Osteocyte (in vitro differentiated cells): ENCODE data around the gene JUND. TPM values are rescaled to one million over a fixed set of nuclear protein-coding genes. Genes with fewer than 3 reads are reported as not detected.

ENCODE experiments used
- DNase-seq: peaks from one replicate; pipeline ENCODE4 v3.0.0; 2021; ENCODE audit warnings: mixed read lengths; ENCODE audit not compliant: unreplicated experiment; ENCODE audit errors: extremely low spot score
- H3K27ac Mint-ChIP-seq: one replicate; pipeline ENCODE4 v1.8.0; 2021; ENCODE audit warnings: mild to moderate bottlenecking, mixed read lengths; ENCODE audit not compliant: unreplicated experiment
- H3K27me3 Mint-ChIP-seq: one replicate; pipeline ENCODE4 v1.8.0; 2021; ENCODE audit warnings: mixed read lengths; ENCODE audit not compliant: unreplicated experiment
- H3K36me3 Mint-ChIP-seq: one replicate; pipeline ENCODE4 v1.8.0; 2021; ENCODE audit warnings: mixed read lengths; ENCODE audit not compliant: unreplicated experiment
- H3K4me1 Mint-ChIP-seq: one replicate; pipeline ENCODE4 v1.8.0; 2021; ENCODE audit warnings: mixed read lengths; ENCODE audit not compliant: unreplicated experiment
- H3K4me3 Mint-ChIP-seq: one replicate; pipeline ENCODE4 v1.8.0; 2021; ENCODE audit warnings: mild to moderate bottlenecking, moderate library complexity, mixed read lengths; ENCODE audit not compliant: unreplicated experiment
- H3K9me3 Mint-ChIP-seq: one replicate; pipeline ENCODE4 v1.8.0; 2021; ENCODE audit warnings: mixed read lengths; ENCODE audit not compliant: unreplicated experiment
- CTCF ChIP-seq: fragments of 200-600 bp; sonication (generic); IDR thresholded peaks from 2 replicates; pipeline ENCODE4 v1.5.0; 2021; ENCODE audit warnings: antibody characterized with exemption, mild to moderate bottlenecking, moderate library complexity
- total RNA-seq: library from RNA; stranded (reverse); gene quantifications from 2 replicates; pipeline ENCODE4 v1.2.1, GENCODE V29; 2021

Gene JUND
- total RNA-seq, 1 donor from 2014 or later, result 241 TPM

DNA sequence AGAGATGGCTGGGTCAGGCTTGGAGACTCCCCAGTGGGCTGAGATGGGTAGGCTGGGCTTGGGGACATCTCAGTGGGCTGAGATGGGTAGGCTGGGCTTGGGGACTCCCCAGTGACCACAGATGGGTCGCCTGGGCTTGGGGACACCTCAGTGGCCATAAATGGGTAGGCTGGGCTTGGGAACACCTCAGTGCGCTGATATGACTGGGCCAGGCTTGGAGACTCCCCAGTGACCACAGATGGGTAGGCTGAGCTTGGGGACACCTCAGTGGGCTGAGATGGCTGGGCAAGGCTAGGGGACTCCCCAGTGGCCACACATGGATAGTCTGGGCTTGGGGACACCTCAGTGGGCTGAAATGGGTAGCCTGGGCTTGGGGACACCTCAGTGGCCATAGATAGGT, 19.9 kb downstream of the JUND start:
- no peak for DNase-seq
- TF ChIP-seq CTCF, result no peak
- H3K4me3 Mint-ChIP-seq, result no peak overlapping the region
- H3K9me3 Mint-ChIP-seq, result no peaks in the 10 kb centered on the region
- no peaks in the 10 kb centered on the region for H3K4me1 Mint-ChIP-seq
- H3K27me3 Mint-ChIP-seq, result no peaks in the 10 kb centered on the region
- peaks cover 16% of the 10 kb centered on the region for H3K36me3 Mint-ChIP-seq
- no peak overlapping the region for H3K27ac Mint-ChIP-seq

DNA sequence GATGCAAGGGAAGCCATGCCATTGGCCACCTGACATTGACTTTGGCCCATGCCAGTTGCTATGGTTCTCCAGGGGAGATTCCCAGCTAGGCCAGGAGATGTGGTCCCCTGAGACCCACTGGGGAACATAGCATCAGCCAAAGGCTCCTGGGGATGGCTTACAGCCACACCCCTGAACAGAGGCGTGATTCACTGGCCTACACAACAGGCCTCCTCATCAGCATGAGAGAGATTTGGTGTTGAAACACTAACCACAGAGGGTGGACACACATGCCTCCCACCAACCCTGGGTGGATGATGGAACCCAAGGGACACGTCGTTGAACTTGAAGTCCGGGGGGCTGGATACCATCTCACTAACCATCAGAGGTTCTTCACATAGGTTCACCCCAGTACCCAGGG, 21.5 kb downstream of the JUND start:
- Mint-ChIP-seq H3K27ac (no peak overlapping the region), H3K27me3 (peaks cover 3% of the 10 kb centered on the region), H3K9me3 (no peaks in the 10 kb centered on the region), H3K4me3 (no peak overlapping the region), H3K4me1 (no peaks in the 10 kb centered on the region), H3K36me3 (peaks cover 5% of the 10 kb centered on the region)
- TF ChIP-seq CTCF, result no peak
- no peak for DNase-seq

- no peak for DNase-seq
- Mint-ChIP-seq H3K36me3 (no peaks in the 10 kb centered on the region), H3K4me3 (no peak overlapping the region), H3K9me3 (no peaks in the 10 kb centered on the region), H3K4me1 (no peaks in the 10 kb centered on the region), H3K27me3 (peaks cover 12% of the 10 kb centered on the region), H3K27ac (no peak overlapping the region)
- TF ChIP-seq CTCF, result no peak
Observed at GRCh38 chr19:18257503-18258470, 23.6 kb downstream of the JUND start.

DNA sequence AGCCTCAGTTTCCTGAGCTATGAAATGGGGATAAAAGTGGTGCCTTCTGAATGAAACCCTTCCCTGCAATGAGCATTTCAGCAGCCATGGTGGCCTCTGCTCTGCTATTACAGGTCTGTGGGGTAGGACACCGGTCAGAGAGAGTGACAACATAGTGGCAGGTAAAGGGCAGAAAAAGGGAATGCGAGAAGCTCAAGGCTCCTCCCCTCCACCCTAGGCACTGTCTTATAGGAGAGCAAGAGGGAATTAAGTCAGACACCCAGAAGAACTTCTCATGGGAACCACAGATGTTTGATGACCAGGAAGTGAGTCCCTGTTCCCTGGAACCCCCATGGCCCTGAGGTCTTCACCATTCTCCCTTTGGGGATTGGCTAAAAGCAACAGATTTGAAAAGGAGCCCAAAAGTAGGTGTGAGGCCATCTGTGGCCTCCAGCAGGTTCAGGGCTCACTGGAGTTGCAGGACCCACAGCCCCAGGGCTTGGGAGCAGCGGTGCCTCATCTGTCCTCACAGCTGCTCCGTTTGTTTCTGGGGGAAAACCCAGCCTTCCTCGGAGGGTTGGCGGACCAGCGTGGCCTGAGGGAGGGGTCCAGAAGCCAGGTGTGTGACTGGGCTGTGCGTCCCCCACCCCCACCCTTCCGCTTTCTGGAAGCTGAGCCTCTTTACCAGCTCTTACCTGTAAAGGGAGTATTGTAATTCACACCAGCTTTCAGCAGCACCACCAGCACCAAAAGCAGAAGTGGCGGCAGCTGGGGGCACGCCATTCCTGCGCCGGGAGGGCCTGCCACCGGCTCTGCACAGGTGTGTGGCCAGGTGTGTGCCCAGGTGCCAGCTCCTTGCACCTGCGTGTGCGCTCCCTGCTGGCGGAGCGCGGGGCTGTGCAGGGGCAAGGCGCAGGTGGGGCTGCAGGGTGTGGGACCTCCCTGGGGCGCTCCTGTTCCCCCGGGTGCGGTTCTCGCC, 26.6 kb downstream of the JUND start:
- Mint-ChIP-seq H3K9me3 (no peaks in the 10 kb centered on the region), H3K4me3 (no peak overlapping the region), H3K27ac (no peak overlapping the region), H3K36me3 (no peaks in the 10 kb centered on the region), H3K4me1 (peaks cover 2% of the 10 kb centered on the region), H3K27me3 (peaks cover 15% of the 10 kb centered on the region)
- no peak for DNase-seq
- TF ChIP-seq CTCF, result no peak
